Naive thymus-derived CD8-positive, alpha-beta T cell (primary cell): Measurements from ENCODE around the gene UGT1A6. TPM values are rescaled to one million over a fixed set of nuclear protein-coding genes. Genes with fewer than 3 reads are reported as not detected.

ENCODE experiments used
- ATAC-seq, 2 donors: fragments of 150-1000 bp; cut with Tn5 transposase in 1 of 2; sonication (Bioruptor Pico), chemical (Tn5 transposase) in 1 of 2; 1 replicate in 1 of 2; 2 replicates in 1 of 2; pipeline ENCODE4 v1.10.0; 2021; ENCODE audit warnings: mild to moderate bottlenecking in 2 of 2, moderate library complexity in 2 of 2
- POLR2A ChIA-PET: fragments of 350-600 bp; sonication (Branson Sonifier 250); formaldehyde crosslinking; loops from one replicate; lab custom pipeline; 2021; ENCODE audit warnings: antibody characterized with exemption; lab: Charles Lee
- DNase-seq, 10 donors: peaks; one replicate each; pipeline versions ENCODE4 v3.0.0 to v3.0.0-alpha.2; 2020 to 2022
- H3K27ac Mint-ChIP-seq, 10 donors: one replicate each; pipeline ENCODE4 v1.8.0; 2020 to 2022; ENCODE audit warnings: mild to moderate bottlenecking in 10 of 10, mixed read lengths in 10 of 10, moderate library complexity in 4 of 10, inconsistent platforms in 1 of 10
- H3K27me3 Mint-ChIP-seq, 5 donors: one replicate each; pipeline ENCODE4 v1.8.0; 2021 to 2022; ENCODE audit warnings: mixed read lengths in 5 of 5
- H3K36me3 Mint-ChIP-seq, 3 donors: one replicate each; pipeline ENCODE4 v1.8.0; 2020 to 2022; ENCODE audit warnings: mixed read lengths in 3 of 3, mild to moderate bottlenecking in 2 of 3, inconsistent platforms in 1 of 3
- H3K4me1 Mint-ChIP-seq, 4 donors: one replicate each; pipeline ENCODE4 v1.8.0; 2021 to 2022; ENCODE audit warnings: mixed read lengths in 4 of 4
- H3K4me3 Mint-ChIP-seq, 10 donors: one replicate each; pipeline ENCODE4 v1.8.0; 2020 to 2022; ENCODE audit warnings: mild to moderate bottlenecking in 10 of 10, mixed read lengths in 10 of 10, moderate library complexity in 6 of 10, inconsistent platforms in 1 of 10
- H3K9me3 Mint-ChIP-seq, 9 donors: one replicate each; pipeline ENCODE4 v1.8.0; 2020 to 2022; ENCODE audit warnings: mixed read lengths in 9 of 9, mild to moderate bottlenecking in 3 of 9, inconsistent platforms in 1 of 9, moderate library complexity in 1 of 9
- polyA plus RNA-seq, 3 donors: library from polyadenylated mRNA; unstranded; fragments of 300-500 nt; fragmentation: Illumina TruSeq; gene quantifications; one replicate each; pipeline ENCODE4 v1.2.3, GENCODE V29; 2021
- total RNA-seq, 8 experiments: library from RNA in 2 of 8; stranded (reverse) in 2 of 8; gene quantifications; one replicate each; pipeline ENCODE4 v1.2.3 and lab custom pipeline; 2021 to 2026

Gene UGT1A6
- total and polyA plus RNA-seq, 5 experiments from 2014 or later = not detected

GRCh38 chr2:233822101-233822771 is 129.5 kb downstream of the UGT1A6 start:
- no peak for DNase-seq
- ATAC-seq = no peak
- Mint-ChIP-seq H3K27me3 (peaks cover 2 to 12% (median 6%) of the 10 kb centered on the region in 5 donors), H3K27ac (no peak overlapping the region), H3K9me3 (peaks cover 0 to 3% (median 0%) of the 10 kb centered on the region in 9 donors), H3K4me3 (no peak overlapping the region), H3K36me3 (no peaks in the 10 kb centered on the region), H3K4me1 (peaks cover 0 to 4% (median 2%) of the 10 kb centered on the region in 4 donors)
- POLR2A ChIA-PET = no interaction called here

Other genes starting within 250 kb of the UGT1A6 start
- gene USP40, start 126.1 kb upstream of the UGT1A6 start, total RNA-seq = 10 to 100 TPM; 19.7 to 19.9 TPM
- gene USP40, start 126.1 kb upstream of the UGT1A6 start, polyA plus RNA-seq = 1 to 10 TPM; 6.0 to 9.4 (median 6.2) TPM
- gene UGT1A8, start 75.3 kb upstream of the UGT1A6 start, total RNA-seq = not detected
- gene UGT1A8, start 75.3 kb upstream of the UGT1A6 start, polyA plus RNA-seq = not detected
- not detected for gene UGT1A10, start 56.4 kb upstream of the UGT1A6 start, total RNA-seq
- not detected for gene UGT1A10, start 56.4 kb upstream of the UGT1A6 start, polyA plus RNA-seq
- not detected for gene UGT1A9, start 21.0 kb upstream of the UGT1A6 start, total RNA-seq
- gene UGT1A9, start 21.0 kb upstream of the UGT1A6 start, polyA plus RNA-seq = not detected
- not detected for gene UGT1A7, start 11.0 kb upstream of the UGT1A6 start, total RNA-seq
- not detected for gene UGT1A7, start 11.0 kb upstream of the UGT1A6 start, polyA plus RNA-seq
- not detected for gene UGT1A5, start 20.0 kb downstream of the UGT1A6 start, total RNA-seq
- gene UGT1A5, start 20.0 kb downstream of the UGT1A6 start, polyA plus RNA-seq = not detected
- not detected for gene UGT1A4, start 25.8 kb downstream of the UGT1A6 start, total RNA-seq
- gene UGT1A4, start 25.8 kb downstream of the UGT1A6 start, polyA plus RNA-seq = not detected
- not detected for gene UGT1A3, start 36.2 kb downstream of the UGT1A6 start, total RNA-seq
- gene UGT1A3, start 36.2 kb downstream of the UGT1A6 start, polyA plus RNA-seq = not detected
- not detected for gene UGT1A1, start 67.4 kb downstream of the UGT1A6 start, total RNA-seq
- gene UGT1A1, start 67.4 kb downstream of the UGT1A6 start, polyA plus RNA-seq = not detected
- gene MROH2A, start 85.4 kb downstream of the UGT1A6 start, total RNA-seq = not detected
- not detected for gene MROH2A, start 85.4 kb downstream of the UGT1A6 start, polyA plus RNA-seq
- gene HJURP, start 161.6 kb downstream of the UGT1A6 start, total RNA-seq = not detected
- not detected for gene HJURP, start 161.6 kb downstream of the UGT1A6 start, polyA plus RNA-seq
- not detected for gene TRPM8, start 224.5 kb downstream of the UGT1A6 start, total RNA-seq
- gene TRPM8, start 224.5 kb downstream of the UGT1A6 start, polyA plus RNA-seq = not detected